Fibroblast of skin of left quadriceps (primary cell): Measurements from ENCODE around the gene TCIRG1.
A peak's percentile ranks its signal among the peaks of the same experiment; 100 is the strongest.
"Not testable (repeated sequence)": the region's sequence is repeated elsewhere in the genome, so short reads cannot be mapped to it uniquely, and the experiment has no call there.

Source experiments
- DNase-seq, 2 experiments: peaks; one replicate each; pipeline ENCODE4 v3.0.0-alpha.2; 2013; ENCODE audit warnings: low read depth in 2 of 2

TCIRG1 gene, protein sequence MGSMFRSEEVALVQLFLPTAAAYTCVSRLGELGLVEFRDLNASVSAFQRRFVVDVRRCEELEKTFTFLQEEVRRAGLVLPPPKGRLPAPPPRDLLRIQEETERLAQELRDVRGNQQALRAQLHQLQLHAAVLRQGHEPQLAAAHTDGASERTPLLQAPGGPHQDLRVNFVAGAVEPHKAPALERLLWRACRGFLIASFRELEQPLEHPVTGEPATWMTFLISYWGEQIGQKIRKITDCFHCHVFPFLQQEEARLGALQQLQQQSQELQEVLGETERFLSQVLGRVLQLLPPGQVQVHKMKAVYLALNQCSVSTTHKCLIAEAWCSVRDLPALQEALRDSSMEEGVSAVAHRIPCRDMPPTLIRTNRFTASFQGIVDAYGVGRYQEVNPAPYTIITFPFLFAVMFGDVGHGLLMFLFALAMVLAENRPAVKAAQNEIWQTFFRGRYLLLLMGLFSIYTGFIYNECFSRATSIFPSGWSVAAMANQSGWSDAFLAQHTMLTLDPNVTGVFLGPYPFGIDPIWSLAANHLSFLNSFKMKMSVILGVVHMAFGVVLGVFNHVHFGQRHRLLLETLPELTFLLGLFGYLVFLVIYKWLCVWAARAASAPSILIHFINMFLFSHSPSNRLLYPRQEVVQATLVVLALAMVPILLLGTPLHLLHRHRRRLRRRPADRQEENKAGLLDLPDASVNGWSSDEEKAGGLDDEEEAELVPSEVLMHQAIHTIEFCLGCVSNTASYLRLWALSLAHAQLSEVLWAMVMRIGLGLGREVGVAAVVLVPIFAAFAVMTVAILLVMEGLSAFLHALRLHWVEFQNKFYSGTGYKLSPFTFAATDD

DNA sequence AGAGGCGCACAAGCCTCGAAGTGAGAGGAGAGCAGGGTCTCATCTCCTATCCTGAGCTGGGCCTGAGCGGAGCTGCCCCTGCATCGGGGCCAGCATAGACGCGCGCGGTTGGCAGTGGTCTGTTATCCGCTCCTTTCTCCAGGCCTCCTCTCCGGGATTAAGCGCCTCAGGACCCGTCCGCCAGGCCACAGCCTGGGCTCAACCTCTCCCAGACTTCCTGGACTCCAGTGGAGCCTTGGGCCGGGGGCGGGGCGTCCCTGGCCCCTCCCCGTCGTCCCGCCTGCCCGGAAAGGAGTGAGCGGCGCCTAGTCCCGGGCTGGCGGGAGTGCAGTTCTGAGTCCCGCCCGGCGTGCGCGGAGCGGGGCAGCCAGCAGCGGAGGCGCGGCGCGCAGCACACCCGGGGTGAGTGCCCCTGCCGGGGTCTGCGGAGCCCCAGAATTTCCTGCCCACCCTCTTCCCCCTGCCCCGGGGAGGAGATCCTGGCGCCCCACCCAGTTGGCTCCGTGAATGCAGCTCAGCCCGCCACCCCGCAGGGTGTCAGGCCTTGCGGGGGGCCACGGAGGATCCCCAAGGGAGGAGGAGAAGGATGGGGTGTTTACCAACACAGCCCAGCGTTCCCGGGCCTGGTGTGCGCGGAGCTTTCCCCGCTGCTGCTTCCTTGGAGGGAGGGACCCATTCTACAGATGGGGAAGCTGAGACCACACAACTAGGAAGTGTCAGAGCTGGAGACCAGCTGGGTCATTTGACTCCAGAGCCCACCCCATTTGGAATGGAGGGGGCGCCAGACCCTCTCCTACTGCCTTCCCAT, at the start of gene TCIRG1:
TCIRG1 (plus strand) TSS at position 308 of the 808 bp plus-strand sequence. CDS start 2,247 bp downstream, outside the sequence.
- peak; percentile 40 to 51 for DNase-seq

DNA sequence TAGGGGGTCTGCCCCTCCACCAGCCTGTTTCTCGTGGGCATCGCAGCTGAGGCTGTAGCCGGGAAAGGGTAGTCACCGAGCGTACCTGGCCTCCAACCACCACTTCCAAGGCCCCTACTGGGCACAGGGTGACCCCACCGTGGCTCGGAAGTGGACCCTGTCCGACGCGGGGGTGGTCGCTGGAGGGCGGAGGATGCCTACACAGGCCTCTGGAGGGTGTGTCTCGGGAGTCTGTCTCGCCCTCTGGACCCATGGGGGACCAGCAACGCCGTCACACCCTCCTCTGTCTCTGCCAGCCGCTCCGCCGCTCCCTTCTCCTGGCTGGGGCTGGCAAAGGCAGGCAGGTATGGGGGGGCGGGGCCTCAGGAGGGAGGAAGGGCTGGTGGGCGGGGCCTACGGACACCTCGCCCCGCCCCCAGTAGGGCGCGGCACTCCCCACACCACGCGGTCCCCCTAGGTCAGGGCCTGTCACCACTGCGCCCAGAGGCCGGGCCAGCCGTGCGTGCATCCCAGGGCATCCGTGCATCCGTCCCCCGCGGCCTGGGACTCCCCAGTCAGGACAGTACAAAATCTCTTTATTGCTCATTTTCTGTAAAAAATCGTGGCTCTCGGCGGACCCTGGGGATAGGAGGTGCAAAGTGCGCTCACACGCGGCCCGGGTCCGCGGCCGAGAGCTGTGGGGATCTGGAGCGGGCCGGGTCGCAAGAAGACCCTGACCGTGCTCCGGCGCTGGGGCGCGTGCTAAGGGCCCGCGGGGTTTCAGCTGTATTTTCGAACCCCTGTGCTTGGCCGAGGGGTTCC, 48.1 kb upstream of the TCIRG1 start:
- not testable (repeated sequence) for DNase-seq

DNA sequence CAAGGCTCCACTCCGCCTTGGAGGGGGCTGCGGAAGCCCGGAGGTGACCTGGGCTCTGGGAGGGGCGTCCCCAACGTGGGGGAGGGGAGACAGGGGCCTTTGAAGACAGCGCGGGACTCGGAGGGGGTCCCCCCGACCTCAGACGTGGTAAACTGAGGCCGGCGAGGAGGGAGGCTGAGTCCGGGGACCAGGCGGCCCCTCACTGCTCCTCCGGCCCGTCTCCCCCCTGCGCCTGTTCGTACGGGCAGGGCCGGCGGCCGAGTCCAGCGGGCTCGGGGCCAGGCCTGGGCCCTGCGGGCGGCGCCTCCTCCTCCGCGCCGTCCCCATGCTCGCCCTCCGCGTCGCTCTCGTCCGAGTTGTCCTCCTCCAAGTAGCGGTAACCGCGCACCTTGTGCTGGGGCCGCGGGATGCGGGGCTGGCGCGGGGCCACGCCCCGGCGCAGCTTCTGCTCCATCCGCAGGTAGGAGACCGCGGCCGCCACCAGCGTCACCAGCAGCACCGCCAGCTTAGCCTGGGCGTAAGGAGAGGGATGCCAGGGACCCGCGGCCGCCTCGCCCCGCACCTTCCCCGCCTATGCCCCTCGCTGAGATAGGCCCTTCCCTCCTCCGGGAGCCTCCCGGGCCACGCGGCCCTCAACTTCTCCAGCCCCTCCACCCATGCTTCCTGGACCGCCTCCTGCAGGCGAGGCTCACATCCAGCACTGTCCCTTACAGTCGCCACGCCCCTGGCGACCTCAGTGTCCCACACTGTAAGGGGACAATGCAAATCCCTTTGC, 47.3 kb upstream of the TCIRG1 start:
- DNase-seq, result not testable (repeated sequence)

DNA sequence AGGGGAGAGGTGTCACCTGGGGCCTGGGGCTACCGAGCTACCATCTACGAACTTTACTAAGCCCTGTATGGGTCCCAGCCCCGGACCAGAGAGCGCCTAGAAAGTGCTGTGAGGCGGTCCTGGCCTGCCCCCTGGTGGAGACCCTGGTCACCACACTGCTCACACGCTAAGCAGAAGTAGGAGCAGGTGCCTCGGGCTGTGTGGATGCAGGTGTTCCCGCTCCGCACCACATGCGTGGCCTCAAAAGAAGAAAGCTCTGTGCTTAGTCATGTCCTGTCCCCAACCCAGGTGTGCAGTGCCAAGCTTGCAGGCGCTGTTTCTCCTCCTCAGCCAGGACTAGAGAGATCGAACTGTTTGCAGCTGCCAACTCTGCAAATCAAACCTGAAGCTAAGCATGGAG, 45.0 kb upstream of the TCIRG1 start:
- DNase-seq, result not testable (repeated sequence)

DNA sequence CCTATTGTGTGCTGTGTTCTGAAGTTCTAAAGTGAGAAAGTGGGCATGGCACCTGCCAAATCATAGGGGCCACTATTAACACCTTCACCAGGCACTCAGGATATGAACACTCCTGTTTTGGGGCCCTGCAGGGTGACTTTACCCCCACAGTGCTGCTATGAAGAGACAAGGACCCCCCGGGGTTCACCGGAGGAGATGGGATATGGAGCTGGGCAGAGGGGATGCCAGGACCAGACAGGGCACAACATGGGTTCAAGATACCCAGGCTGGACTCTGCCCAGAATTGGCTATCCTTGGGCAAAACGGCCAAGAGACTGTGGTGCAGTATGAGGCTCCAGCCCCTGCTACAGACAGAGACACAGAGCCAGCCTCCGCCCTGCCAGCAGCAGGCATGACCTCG, 44.4 kb upstream of the TCIRG1 start:
- not testable (repeated sequence) for DNase-seq

DNA sequence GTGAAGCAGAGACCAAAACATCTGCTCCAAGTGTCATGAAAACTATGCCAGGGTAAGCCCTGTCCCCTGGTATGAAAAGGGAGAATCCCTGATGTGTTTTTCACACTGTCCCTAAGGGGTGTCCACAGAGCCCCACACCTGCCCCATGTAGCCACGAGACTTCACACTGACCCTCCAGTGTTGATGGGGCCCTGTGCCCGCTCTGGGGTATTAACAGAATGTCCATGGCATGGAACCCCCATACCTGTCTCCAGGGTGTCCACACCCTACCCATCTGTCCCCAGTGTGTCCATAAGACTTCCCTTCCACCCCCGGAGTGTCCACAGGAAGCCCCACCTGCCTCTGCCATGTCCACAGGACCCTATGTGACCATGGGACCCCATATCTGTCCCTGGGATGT, 43.7 kb upstream of the TCIRG1 start:
- DNase-seq, result not testable (repeated sequence)

DNA sequence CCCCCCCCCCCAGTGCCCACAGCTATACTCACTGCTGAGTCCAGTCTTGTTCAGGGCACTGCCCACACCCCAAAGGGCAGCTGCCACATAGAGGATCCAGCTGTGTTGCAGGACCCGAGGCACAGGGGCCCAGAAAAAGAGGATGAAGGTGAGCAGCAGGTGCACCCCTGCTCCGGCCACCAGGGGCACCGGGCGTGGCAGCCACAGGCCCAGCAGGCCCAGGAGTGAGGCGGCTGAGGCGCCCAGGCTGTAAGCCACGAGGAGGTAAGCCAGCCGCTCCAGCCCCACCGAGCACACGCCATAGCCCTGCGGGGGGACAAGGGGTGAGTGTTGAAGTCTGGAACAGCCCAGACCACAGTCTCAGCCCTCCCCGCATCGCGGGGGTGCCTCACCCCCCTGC, 43.2 kb upstream of the TCIRG1 start:
- DNase-seq, result not testable (repeated sequence)

DNA sequence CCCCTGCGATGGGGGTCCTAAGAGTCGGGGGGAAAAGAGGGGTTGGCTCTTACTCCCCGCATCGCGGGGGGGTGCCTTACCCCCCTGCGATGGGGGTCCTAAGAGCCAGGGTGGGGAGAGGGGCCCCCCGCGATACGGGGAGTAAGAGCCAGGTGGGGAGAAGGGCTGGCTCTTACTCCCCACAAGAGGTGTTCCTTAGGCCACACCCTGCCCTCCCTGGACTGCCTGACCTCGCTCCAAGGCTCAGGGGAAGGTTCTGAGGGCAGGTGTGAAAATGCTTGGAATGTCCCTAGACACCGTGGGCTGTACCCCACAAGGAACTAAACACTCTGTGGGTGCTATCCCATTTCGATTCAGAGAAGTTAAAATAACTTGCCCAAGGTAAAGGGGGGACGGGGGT, 42.8 kb upstream of the TCIRG1 start:
- DNase-seq, result no peak

DNA sequence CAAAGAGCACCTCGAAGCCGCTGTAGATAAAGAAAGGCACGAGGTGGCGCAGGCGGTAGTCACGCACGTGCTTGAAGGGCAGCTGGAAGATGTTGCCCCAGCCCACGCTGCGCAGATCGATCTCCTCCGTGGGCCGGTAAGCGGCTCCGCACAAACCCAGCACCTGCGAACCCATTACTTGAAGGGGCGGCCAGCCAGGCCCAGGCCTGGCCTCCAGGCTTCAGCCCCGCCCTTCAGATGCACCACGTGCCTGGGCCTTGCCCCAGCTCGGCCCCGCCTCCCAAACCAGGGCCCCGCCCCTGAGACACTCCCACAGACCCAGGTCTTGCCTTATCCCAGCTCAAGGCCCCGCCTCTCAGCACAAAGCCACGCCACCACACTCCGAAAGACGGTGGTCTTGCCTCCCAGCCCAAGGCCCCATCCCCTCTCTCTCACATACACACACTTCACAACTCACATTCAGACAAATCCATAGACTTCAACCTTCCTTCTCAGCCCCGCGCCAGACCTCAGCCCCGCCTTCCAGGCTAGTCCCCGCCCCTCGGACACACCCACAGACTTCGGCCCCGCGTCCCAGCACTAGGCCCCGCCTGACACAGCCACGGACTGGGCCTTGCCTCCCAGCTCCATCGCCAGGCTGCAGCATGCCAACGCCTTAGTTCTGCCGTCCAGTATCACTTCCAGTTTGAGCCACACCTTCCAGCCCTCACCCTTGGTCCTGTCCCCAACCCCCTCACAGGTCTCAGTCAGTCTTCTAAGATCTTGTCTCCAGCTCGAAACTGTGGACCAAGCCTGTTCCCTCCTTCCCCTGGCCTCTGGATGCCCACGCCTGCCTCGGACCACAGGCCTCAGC, 42.0 kb upstream of the TCIRG1 start:
- DNase-seq, result no peak

DNA sequence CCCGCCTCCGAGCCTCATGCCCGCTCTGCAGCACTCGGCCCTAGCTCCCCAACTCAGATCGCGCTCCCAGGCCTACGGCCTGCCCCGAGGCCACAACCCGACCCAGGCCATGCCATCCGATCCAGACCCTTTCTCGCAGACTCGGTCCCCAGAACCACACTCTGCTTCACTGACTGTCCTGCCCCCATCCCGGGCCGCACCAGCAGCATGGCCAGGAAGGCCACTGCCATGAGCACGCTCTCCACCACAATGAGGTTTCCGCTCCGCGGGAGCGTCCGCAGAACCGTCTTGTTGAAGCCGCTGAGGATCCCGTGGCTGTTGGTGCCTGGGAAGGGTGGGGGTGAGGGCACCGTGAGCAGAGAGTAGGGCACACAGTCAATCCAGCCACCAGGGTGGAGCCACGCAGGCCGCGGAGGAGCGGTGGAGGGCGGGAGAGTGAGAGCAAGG, 41.3 kb upstream of the TCIRG1 start:
- DNase-seq, result no peak

DNA sequence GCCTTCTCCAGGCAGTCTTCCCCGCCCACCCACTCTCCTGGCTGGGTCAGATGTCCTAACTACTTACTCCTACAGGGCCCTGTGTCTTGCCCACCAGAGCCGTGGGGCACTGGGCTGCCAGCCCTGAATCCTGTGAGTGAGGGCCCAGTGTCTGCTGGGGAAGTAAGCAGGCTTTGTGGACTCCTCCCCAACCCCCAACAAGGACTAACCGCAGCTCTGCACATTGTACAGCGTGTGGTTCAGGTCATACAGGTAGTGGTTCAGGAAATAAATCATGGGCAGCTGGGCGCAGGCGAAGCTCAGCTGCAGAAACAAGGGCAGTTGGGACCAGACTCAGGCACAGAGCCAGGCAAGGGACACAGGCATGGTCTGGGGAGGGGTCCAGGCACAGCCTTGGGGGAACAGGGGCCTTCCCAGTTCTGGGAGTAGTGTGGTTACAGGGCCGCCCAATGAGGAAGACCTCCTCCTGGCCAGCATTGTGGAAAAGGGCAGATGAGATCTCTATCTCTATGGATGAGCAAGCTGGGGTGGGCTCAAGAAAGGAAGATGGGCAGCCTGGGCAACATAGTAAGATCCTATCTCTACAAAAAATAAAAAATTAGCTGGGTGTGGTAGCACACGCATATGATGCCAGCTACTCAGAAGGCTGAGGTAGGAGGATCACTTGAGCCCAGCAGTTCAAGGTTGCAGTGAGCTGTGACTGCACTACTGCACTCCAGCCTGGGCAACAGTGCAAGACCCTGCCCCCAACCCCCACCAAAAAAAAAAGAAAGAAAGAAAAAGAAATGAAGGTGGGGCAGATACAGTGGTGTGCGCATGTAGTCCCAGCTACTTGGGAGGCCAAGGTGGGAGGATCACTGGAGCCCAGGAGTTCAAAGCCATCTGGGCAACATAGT, 40.4 kb upstream of the TCIRG1 start:
- DNase-seq, result no peak

DNA sequence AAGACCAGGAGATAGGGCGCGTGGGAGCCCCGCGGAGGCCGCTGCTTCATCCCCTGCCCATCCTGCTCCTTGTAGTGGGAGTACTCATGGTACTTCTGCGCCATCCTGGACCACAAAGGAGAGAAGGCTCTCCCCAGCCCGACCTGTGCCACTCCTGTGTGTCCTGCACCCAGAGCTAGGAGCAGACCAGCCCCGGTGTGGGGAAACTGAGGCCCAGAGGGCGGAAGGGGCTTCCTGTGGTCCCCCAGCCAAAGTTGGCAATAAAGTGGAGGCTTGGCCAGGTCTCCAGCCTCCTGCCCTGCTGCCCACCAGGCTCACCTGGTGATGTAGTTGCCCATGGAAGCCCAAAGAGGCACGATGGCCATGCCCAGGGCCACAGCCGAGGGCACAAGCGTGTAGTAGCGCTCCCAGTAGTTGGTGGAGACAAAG, 39.6 kb upstream of the TCIRG1 start:
- no peak for DNase-seq

DNA sequence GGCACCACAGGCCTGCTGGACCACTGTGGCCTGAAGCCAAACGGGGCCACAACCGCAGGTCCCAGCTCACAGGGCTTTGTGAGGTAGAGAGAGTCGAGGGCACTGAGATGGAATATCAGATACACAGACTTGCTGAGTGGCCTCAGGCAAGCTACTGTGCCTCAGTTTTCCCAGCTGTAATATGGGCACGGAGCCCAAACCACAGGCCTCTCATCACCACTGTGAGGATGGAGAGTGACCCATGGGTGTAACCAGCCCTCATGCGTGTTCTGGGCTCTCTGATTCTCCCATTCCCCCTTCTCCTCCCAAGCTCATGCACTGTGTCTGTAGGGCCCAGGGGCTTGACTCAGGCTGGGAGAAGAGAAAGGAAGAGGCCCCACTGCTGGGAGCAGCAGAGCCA, 39.1 kb upstream of the TCIRG1 start:
- DNase-seq, result no peak

DNA sequence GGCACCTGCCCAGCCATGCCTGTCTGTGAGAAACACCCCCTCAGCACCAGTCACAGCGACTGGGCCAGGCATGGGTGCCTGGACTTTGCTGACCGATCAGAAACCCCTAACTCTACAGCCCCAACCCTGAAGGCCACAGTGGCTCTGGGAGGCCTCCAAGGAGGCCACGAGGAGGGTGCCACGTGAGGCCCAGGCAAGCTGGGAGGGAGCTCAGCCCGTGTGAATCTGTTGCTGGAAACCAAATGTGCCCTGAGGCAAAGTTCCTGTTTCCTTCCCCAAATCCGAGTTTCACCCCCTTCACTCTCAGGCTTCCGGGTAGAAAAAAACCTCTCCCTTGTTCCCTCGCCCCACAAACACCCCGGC, 36.3 kb upstream of the TCIRG1 start:
- no peak for DNase-seq

DNA sequence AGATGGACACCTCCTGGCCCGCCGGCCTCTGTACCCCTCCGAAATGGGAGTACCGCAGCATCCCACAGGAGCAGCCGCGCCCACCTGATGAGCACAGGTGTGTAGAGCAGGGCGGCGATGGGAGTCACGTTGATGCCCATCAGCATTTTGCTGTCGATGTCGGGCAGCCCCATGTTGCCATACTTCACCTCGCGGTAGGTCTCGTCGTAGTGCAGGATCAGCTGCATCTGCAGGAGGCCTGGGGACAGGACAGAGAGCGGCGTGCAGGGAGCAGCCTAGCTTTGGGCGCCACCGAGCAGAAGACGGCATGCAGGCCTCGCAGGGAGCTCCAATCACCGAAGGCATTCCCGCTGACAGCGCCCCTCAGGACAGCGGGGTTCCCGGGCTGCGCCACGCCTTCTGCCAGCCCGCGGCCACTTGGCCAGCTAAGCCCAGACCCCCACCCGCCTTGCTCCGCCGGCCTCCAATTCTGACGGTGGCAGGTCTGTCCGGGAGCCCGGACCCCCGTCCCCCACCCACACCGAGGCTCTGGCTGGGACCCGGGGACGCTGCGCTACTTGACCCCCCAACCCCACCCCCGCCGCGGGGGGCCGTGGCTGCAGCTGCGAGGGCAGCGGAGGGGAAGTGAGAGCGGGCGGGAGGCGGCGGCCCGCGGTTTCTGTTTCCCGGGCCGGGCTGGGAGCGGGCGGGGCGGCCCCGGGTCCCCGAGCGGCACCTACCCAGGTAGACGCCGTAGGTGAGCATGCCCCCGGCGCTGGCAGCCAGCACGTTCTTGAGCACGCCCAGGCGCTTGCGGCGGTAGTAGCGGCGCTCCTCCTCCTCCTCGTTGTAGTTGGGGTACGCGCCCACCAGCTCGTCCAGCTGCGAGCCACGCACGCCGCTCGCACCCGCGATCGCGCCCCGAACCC, 35.6 kb upstream of the TCIRG1 start:
- no peak for DNase-seq

DNA sequence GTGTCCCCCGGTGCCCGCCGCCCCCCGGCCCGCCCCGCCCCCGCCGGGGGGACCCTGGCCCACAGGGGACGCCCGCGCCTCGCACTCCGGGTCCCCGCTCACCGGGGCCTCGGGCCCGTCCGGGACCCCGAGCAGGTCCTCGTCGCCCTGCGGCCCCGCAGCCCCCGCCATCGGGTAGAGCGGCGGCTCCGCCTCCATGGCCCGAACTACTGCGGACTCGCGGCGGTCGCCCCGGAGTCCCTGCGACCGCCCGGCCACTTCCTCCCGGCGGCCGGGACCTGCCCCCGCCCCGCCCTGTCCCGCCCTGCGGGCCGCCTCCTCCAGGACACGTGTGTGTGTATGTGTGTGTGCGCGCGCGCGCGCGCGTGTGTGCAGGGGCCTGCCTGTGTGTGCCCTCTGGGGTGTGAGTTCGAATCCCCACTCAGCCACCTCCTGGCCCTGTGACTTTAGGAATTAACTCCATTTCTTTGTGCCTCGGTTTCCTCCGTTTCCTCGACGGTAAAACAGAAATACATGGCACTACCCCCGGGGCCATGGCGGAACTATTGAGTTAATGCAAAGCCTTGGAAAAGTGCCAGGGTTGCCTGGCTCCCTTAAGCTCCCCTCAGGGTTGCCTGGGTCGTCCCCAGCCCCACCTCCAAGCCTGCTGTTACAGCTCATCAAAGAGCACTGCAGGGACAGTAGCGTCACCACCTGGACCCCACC, 34.8 kb upstream of the TCIRG1 start, which contains the start of gene UNC93B1:
UNC93B1 (minus strand) TSS at position 252 of the 705 bp plus-strand sequence; CDS start at position 198, 54 bp downstream.
- no peak for DNase-seq
